Measurements from ENCODE around the gene SNX32. TPM values are rescaled to one million over a fixed set of nuclear protein-coding genes. Genes with fewer than 3 reads are reported as not detected.

SNX32 gene
- total and polyA plus RNA-seq, 9 of the 15 experiments (the other 6 are each of a cell fraction or from before 2014, with no cell fraction given): 0.03 TPM; not detected in 7

- TF ChIP-seq E2F6 (IDR thresholded peaks at IDR 0.05; ENCODE audit: borderline replicate concordance in 1 of 2, extremely low read depth in 1 of 2, insufficient read depth in 1 of 2, insufficient read length in 1 of 2, low read depth in 1 of 2, low read length in 1 of 2, poor library complexity in 1 of 2, severe bottlenecking in 1 of 2): peak; percentile 72 to 85
- TF ChIP-seq TFAP4 (CRISPR knock-in tag; IDR thresholded peaks at IDR 0.05; ENCODE audit: borderline replicate concordance): peak; percentile 88
- peak; percentile 77 for TF ChIP-seq ZFX (CRISPR knock-in tag; IDR thresholded peaks at IDR 0.05)
- peak; percentile 79 for TF ChIP-seq ATF1 (CRISPR knock-in tag; IDR thresholded peaks at IDR 0.05)
- peak; percentile 95 for TF ChIP-seq ATF1 (tag; IDR thresholded peaks at IDR 0.05)
- TF ChIP-seq ZNF212 (CRISPR knock-in tag; IDR thresholded peaks at IDR 0.05): no peak
- no peak for TF ChIP-seq ZNF512 (tag; IDR thresholded peaks at IDR 0.05)
- TF ChIP-seq U2AF2 (optimal IDR thresholded peaks at IDR 0.05; ENCODE audit: low read depth, low read length): no peak
- TF ChIP-seq ZNF445 (CRISPR knock-in tag; IDR thresholded peaks at IDR 0.05; ENCODE audit: low read depth): no peak
- TF ChIP-seq RBM22 (IDR thresholded peaks at IDR 0.05; ENCODE audit: low read depth, low read length, poor library complexity, severe bottlenecking): peak; percentile 58
- TF ChIP-seq HNRNPUL1 (IDR thresholded peaks at IDR 0.05; ENCODE audit: low read length): no peak
- no peak for TF ChIP-seq BRD4 (IDR thresholded peaks at IDR 0.05)
- no peak for TF ChIP-seq DIDO1 (tag; IDR thresholded peaks at IDR 0.05; ENCODE audit: low read depth)
- 0 out of 2 replicates have a peak, but pooled peaks have one; percentile 44 for TF ChIP-seq HDAC8 (tag; IDR thresholded peaks at IDR 0.05)
- TF ChIP-seq NONO (IDR thresholded peaks at IDR 0.05; ENCODE audit: low read depth in 2 of 2, low read length in 1 of 2): peak in 1 of 2 experiments; percentile 45; a peak in 1 of 4 replicates
- peak; percentile 8; the same call in 1 of the 2 replicates for TF ChIP-seq ARID1B (IDR thresholded peaks at IDR 0.05)
- TF ChIP-seq GATAD2B (IDR thresholded peaks at IDR 0.05; ENCODE audit: borderline replicate concordance): no peak; the same call in 1 of the 2 replicates
- TF ChIP-seq, protein P1, sequence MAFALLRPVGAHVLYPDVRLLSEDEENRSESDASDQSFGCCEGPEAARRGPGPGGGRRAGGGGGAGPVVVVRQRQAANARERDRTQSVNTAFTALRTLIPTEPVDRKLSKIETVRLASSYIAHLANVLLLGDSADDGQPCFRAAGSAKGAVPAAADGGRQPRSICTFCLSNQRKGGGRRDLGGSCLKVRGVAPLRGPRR (CRISPR knock-in tag; IDR thresholded peaks at IDR 0.05): no peak
- peak; percentile 85 for TF ChIP-seq NR2C1 (IDR thresholded peaks at IDR 0.05)
- TF ChIP-seq NR2C1 (tag; IDR thresholded peaks at IDR 0.05): peak; percentile 77
- TF ChIP-seq MYC (IDR thresholded peaks at IDR 0.05; ENCODE audit: low read depth, low read length): peak; percentile 78
- peak; percentile 5; the same call in 1 of the 2 replicates for TF ChIP-seq MYC (CRISPR knock-in tag; IDR thresholded peaks at IDR 0.05; ENCODE audit: borderline replicate concordance, low read depth)
- TF ChIP-seq, protein P2, sequence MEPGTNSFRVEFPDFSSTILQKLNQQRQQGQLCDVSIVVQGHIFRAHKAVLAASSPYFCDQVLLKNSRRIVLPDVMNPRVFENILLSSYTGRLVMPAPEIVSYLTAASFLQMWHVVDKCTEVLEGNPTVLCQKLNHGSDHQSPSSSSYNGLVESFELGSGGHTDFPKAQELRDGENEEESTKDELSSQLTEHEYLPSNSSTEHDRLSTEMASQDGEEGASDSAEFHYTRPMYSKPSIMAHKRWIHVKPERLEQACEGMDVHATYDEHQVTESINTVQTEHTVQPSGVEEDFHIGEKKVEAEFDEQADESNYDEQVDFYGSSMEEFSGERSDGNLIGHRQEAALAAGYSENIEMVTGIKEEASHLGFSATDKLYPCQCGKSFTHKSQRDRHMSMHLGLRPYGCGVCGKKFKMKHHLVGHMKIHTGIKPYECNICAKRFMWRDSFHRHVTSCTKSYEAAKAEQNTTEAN (CRISPR knock-in tag; IDR thresholded peaks at IDR 0.05): no peak
- peak; percentile 37 for TF ChIP-seq KAT2B (IDR thresholded peaks at IDR 0.05; ENCODE audit: low read depth, low read length)
Observed at GRCh38 chr11:65888163-65888814, 54.5 kb downstream of the SNX32 start, which contains the start of gene FIBP (continued).
